Aorta (tissue), 5 donors: ENCODE results near the gene TDRD10. TPM values are rescaled to one million over a fixed set of nuclear protein-coding genes. Genes with fewer than 3 reads are reported as not detected.

ENCODE experiments used
- ATAC-seq: fragments of 200-7000 bp; cut with Tn5 transposase; one replicate; pipeline ENCODE4 v1.9.1; 2022; ENCODE audit warnings: moderate library complexity; ENCODE audit not compliant: low FRiP score
- DNase-seq, 2 donors: peaks; one replicate each; pipeline ENCODE4 v3.0.0-alpha.2; 2020
- H3K27ac ChIP-seq, 2 donors: one replicate each; pipeline ENCODE4 v1.5.1; 2013; ENCODE audit warnings: low read length in 2 of 2, mild to moderate bottlenecking in 2 of 2, moderate library complexity in 2 of 2, control low read depth in 1 of 2, inconsistent platforms in 1 of 2, low read depth in 1 of 2
- H3K27me3 ChIP-seq, 2 donors: one replicate each; pipeline ENCODE4 v1.6.1; 2013; ENCODE audit warnings: control low read depth in 1 of 2, low read length in 1 of 2, mild to moderate bottlenecking in 1 of 2, moderate library complexity in 1 of 2; ENCODE audit not compliant: insufficient read depth in 2 of 2, control insufficient read depth in 1 of 2
- H3K36me3 ChIP-seq, 2 donors: one replicate each; pipeline ENCODE4 v1.6.1; 2013; ENCODE audit warnings: control low read depth in 1 of 2, low read length in 1 of 2, mild to moderate bottlenecking in 1 of 2; ENCODE audit not compliant: insufficient read depth in 2 of 2, control insufficient read depth in 1 of 2
- H3K4me1 ChIP-seq, 2 donors: one replicate each; pipeline ENCODE4 v1.6.1; 2013; ENCODE audit warnings: low read length in 2 of 2, control low read depth in 1 of 2, mild to moderate bottlenecking in 1 of 2, moderate library complexity in 1 of 2; ENCODE audit not compliant: insufficient read depth in 2 of 2, control insufficient read depth in 1 of 2
- H3K4me3 ChIP-seq, 2 donors: one replicate each; pipeline ENCODE4 v1.5.1; 2013; ENCODE audit warnings: low read length in 2 of 2, control low read depth in 1 of 2, mild to moderate bottlenecking in 1 of 2
- H3K9me3 ChIP-seq: one replicate; pipeline ENCODE4 v1.6.1; 2013; ENCODE audit warnings: mild to moderate bottlenecking, low read length; ENCODE audit not compliant: control insufficient read depth
- WGBS, 2 donors: extraction: QIAGEN DNeasy Blood & Tissue Kit; methylation state at CpG; one replicate each; pipeline ENCODE4 v1.1.7; 2013; 5-methylcytosine and 5-hydroxymethylcytosine counted together
- intact Hi-C, 2 donors: fragments of 100-400 bp; cut with DNase I; formaldehyde crosslinking; loops; one replicate each; pipeline versions ENCODE4 v1.14.2 to v1.15.0; 2022
- polyA plus RNA-seq, 2 donors: library from polyadenylated mRNA; stranded (reverse); fragments of 200-250 nt; gene quantifications; one replicate each; pipeline ENCODE4 v1.2.3, GENCODE V29; 2013
- total RNA-seq, 2 donors: library from RNA; stranded (reverse); fragmentation: NEBNext Ultra II Directional; extraction: Animal tissue kit (Norgen Biotek cat#: 25700); gene quantifications; one replicate each; pipeline ENCODE4 v1.2.1, GENCODE V29; 2021
- donor health status: healthy with polysubstance abuse.
- donor health status: Bipolar disorder and iron deficiency.
- donor health status: DM: no; HTN: no; CAD: no.
- donor health status: DM: no; HTN: no; CAD: no.
- donor health status: DM: yes; HTN: yes; CAD: no.

TDRD10 gene
- total and polyA plus RNA-seq, 4 donors = 1.1 to 16.5 (median 3.2) TPM

- 14% methylated on average over 7 of the region's 7 CpGs for WGBS, 2 donors
- Histone ChIP-seq H3K9me3 (no peaks in the 10 kb centered on the region), H3K4me3 (no peak overlapping the region), H3K4me1 (no peaks in the 10 kb centered on the region), H3K36me3 (no peaks in the 10 kb centered on the region), H3K27me3 (no peaks in the 10 kb centered on the region), H3K27ac (no peak overlapping the region)
- intact Hi-C loops = no loop called here
- DNase-seq (no peak), ATAC-seq (no peak)
Observed at GRCh38 chr1:154574716-154575115, 72.7 kb downstream of the TDRD10 start.

GRCh38 chr1:154575147-154575927 is 73.3 kb downstream of the TDRD10 start:
- WGBS, 2 donors = 75 to 77% methylated on average over 10 of the region's 10 CpGs
- Histone ChIP-seq H3K27me3 (no peaks in the 10 kb centered on the region), H3K9me3 (no peaks in the 10 kb centered on the region), H3K4me1 (no peaks in the 10 kb centered on the region), H3K27ac (no peak overlapping the region), H3K36me3 (no peaks in the 10 kb centered on the region), H3K4me3 (no peak overlapping the region)
- intact Hi-C loops = no loop called here
- DNase-seq (no peak), ATAC-seq (no peak)

- H3K27ac ChIP-seq = no peak overlapping the region
- no peak overlapping the region for H3K4me3 ChIP-seq
- DNase-seq = peak in 1 of 2 donors; percentile 48
- ATAC-seq = no peak
- H3K27me3 ChIP-seq = no peaks in the 10 kb centered on the region
- H3K36me3 ChIP-seq = no peaks in the 10 kb centered on the region
- no peaks in the 10 kb centered on the region for H3K4me1 ChIP-seq
- intact Hi-C loops = no loop called here
- whole genome bisulfite sequencing, 2 donors = 80 to 86% methylated on average over 8 of the region's 8 CpGs
- no peaks in the 10 kb centered on the region for H3K9me3 ChIP-seq
Observed at GRCh38 chr1:154575951-154576566, 74.0 kb downstream of the TDRD10 start.

GRCh38 chr1:154577346-154578057 is 75.5 kb downstream of the TDRD10 start:
- no peaks in the 10 kb centered on the region for H3K27me3 ChIP-seq
- intact Hi-C loops = no loop called here
- no peak overlapping the region for H3K4me3 ChIP-seq
- no peak overlapping the region for H3K27ac ChIP-seq
- H3K4me1 ChIP-seq = no peaks in the 10 kb centered on the region
- DNase-seq = no peak
- H3K9me3 ChIP-seq = no peaks in the 10 kb centered on the region
- peak; percentile 21 for ATAC-seq
- peaks cover 0 to 2% of the 10 kb centered on the region in 2 donors for H3K36me3 ChIP-seq
- WGBS, 2 donors = 73 to 75% methylated on average over 7 of the region's 7 CpGs

GRCh38 chr1:154578058-154578418 is 76.0 kb downstream of the TDRD10 start:
- Histone ChIP-seq H3K36me3 (peaks cover 0 to 6% of the 10 kb centered on the region in 2 donors), H3K27ac (no peak overlapping the region), H3K27me3 (no peaks in the 10 kb centered on the region), H3K4me3 (no peak overlapping the region), H3K4me1 (no peaks in the 10 kb centered on the region), H3K9me3 (no peaks in the 10 kb centered on the region)
- WGBS, 2 donors = 44 to 47% methylated on average over 6 of the region's 6 CpGs
- intact Hi-C loops = no loop called here
- ATAC-seq (peak; percentile 45), DNase-seq (peak in 1 of 2 donors; percentile 47)

- intact Hi-C loops = no loop called here
- Histone ChIP-seq H3K36me3 (peaks cover 0 to 10% of the 10 kb centered on the region in 2 donors), H3K9me3 (no peaks in the 10 kb centered on the region), H3K27me3 (no peaks in the 10 kb centered on the region), H3K4me3 (no peak overlapping the region), H3K27ac (no peak overlapping the region), H3K4me1 (no peaks in the 10 kb centered on the region)
- DNase-seq = peak in 1 of 2 donors; percentile 33
- no peak for ATAC-seq
- WGBS, 2 donors = 89 to 92% methylated on average over 8 of the region's 8 CpGs
Observed at GRCh38 chr1:154579374-154579773, 77.4 kb downstream of the TDRD10 start.

- ATAC-seq = no peak
- no peaks in the 10 kb centered on the region for H3K4me1 ChIP-seq
- 70 to 86% methylated on average over 3 of the region's 3 CpGs for WGBS, 2 donors
- no peak overlapping the region for H3K4me3 ChIP-seq
- peaks cover 7 to 20% of the 10 kb centered on the region in 2 donors for H3K36me3 ChIP-seq
- intact Hi-C loops = no loop called here
- DNase-seq = no peak
- no peaks in the 10 kb centered on the region for H3K9me3 ChIP-seq
- H3K27me3 ChIP-seq = no peaks in the 10 kb centered on the region
- H3K27ac ChIP-seq = no peak overlapping the region
Observed at GRCh38 chr1:154581766-154582165, 79.7 kb downstream of the TDRD10 start.

GRCh38 chr1:154582885-154583284 is 80.9 kb downstream of the TDRD10 start:
- no peak for DNase-seq
- intact Hi-C loops = no loop called here
- no peaks in the 10 kb centered on the region for H3K27me3 ChIP-seq
- H3K4me3 ChIP-seq = no peak overlapping the region
- 82 to 86% methylated on average over 6 of the region's 6 CpGs for WGBS, 2 donors
- H3K9me3 ChIP-seq = no peaks in the 10 kb centered on the region
- H3K36me3 ChIP-seq = peaks cover 7 to 23% of the 10 kb centered on the region in 2 donors
- H3K27ac ChIP-seq = no peak overlapping the region
- H3K4me1 ChIP-seq = no peaks in the 10 kb centered on the region
- no peak for ATAC-seq
